ENCODE results near the gene WDFY4.

Gene WDFY4

GRCh38 chr10:48769706-48770435 lies 85.2 kb downstream of the WDFY4 start:
- TF ChIP-seq ESRRG (CRISPR knock-in tag; IDR thresholded peaks at IDR 0.05), result no peak
- TF ChIP-seq ZNF8 (CRISPR knock-in tag; IDR thresholded peaks at IDR 0.05), result no peak
- TF ChIP-seq CREB5 (CRISPR knock-in tag; IDR thresholded peaks at IDR 0.05; ENCODE audit: low read depth), result no peak
- no peak for TF ChIP-seq RARB (CRISPR knock-in tag; IDR thresholded peaks at IDR 0.05)
- no peak for TF ChIP-seq ISL1 (CRISPR knock-in tag; IDR thresholded peaks at IDR 0.05)
- no peak for TF ChIP-seq TCF4 (CRISPR knock-in tag; IDR thresholded peaks at IDR 0.05; ENCODE audit: borderline replicate concordance)
- no peak for TF ChIP-seq SNAI2 (CRISPR knock-in tag; IDR thresholded peaks at IDR 0.05)
- ATAC-seq, result no peak

- TF ChIP-seq TOX (CRISPR knock-in tag; IDR thresholded peaks at IDR 0.05; ENCODE audit: borderline replicate concordance) (no peak), ARNTL (CRISPR knock-in tag; IDR thresholded peaks at IDR 0.05; ENCODE audit: borderline replicate concordance, low read depth) (no peak), GLIS3 (CRISPR knock-in tag; IDR thresholded peaks at IDR 0.05) (no peak), ZFP30 (CRISPR knock-in tag; IDR thresholded peaks at IDR 0.05) (no peak), ZC3H10 (CRISPR knock-in tag; IDR thresholded peaks at IDR 0.05) (no peak), ZNF70 (CRISPR knock-in tag; IDR thresholded peaks at IDR 0.05) (no peak), PATZ1 (CRISPR knock-in tag; IDR thresholded peaks at IDR 0.05; ENCODE audit: borderline replicate concordance) (no peak), PPARA (CRISPR knock-in tag; IDR thresholded peaks at IDR 0.05; ENCODE audit: borderline replicate concordance) (no peak), ISL1 (CRISPR knock-in tag; IDR thresholded peaks at IDR 0.05) (no peak), OSR1 (CRISPR knock-in tag; IDR thresholded peaks at IDR 0.05) (no peak), RARB (CRISPR knock-in tag; IDR thresholded peaks at IDR 0.05) (no peak)
- no peak for ATAC-seq
Measured at GRCh38 chr10:48770561-48771089, 86.0 kb downstream of the WDFY4 start.

- ATAC-seq, result no peak
- TF ChIP-seq RARB (CRISPR knock-in tag; IDR thresholded peaks at IDR 0.05) (no peak), ESRRG (CRISPR knock-in tag; IDR thresholded peaks at IDR 0.05) (no peak), BACH2 (CRISPR knock-in tag; IDR thresholded peaks at IDR 0.05; ENCODE audit: borderline replicate concordance) (no peak), GLIS3 (CRISPR knock-in tag; IDR thresholded peaks at IDR 0.05) (no peak), CREB5 (CRISPR knock-in tag; IDR thresholded peaks at IDR 0.05; ENCODE audit: low read depth) (no peak), ZFP30 (CRISPR knock-in tag; IDR thresholded peaks at IDR 0.05) (no peak), TSHZ2 (CRISPR knock-in tag; IDR thresholded peaks at IDR 0.05) (no peak), SNAI2 (CRISPR knock-in tag; IDR thresholded peaks at IDR 0.05) (no peak), OSR1 (CRISPR knock-in tag; IDR thresholded peaks at IDR 0.05) (no peak)
Measured at GRCh38 chr10:48771234-48771633, 86.6 kb downstream of the WDFY4 start.

GRCh38 chr10:48772059-48772458 lies 87.4 kb downstream of the WDFY4 start:
- TF ChIP-seq ZFP30 (CRISPR knock-in tag; IDR thresholded peaks at IDR 0.05), result no peak
- TF ChIP-seq TCF4 (CRISPR knock-in tag; IDR thresholded peaks at IDR 0.05; ENCODE audit: borderline replicate concordance), result no peak
- TF ChIP-seq TOX (CRISPR knock-in tag; IDR thresholded peaks at IDR 0.05; ENCODE audit: borderline replicate concordance), result no peak
- TF ChIP-seq ZNF8 (CRISPR knock-in tag; IDR thresholded peaks at IDR 0.05), result no peak
- TF ChIP-seq ZNF70 (CRISPR knock-in tag; IDR thresholded peaks at IDR 0.05), result no peak
- TF ChIP-seq POU6F1 (CRISPR knock-in tag; IDR thresholded peaks at IDR 0.05; ENCODE audit: borderline replicate concordance, low read depth), result no peak
- TF ChIP-seq ISL1 (CRISPR knock-in tag; IDR thresholded peaks at IDR 0.05), result no peak
- TF ChIP-seq ZC3H10 (CRISPR knock-in tag; IDR thresholded peaks at IDR 0.05), result no peak
- no peak for TF ChIP-seq RARB (CRISPR knock-in tag; IDR thresholded peaks at IDR 0.05)
- no peak for TF ChIP-seq CREB5 (CRISPR knock-in tag; IDR thresholded peaks at IDR 0.05; ENCODE audit: low read depth)
- no peak for ATAC-seq
